ENCODE results near the gene SPINT3.
"Not testable (repeated sequence)": the region's sequence is repeated elsewhere in the genome, so short reads cannot be mapped to it uniquely, and the experiment has no call there.

Gene SPINT3

DNA sequence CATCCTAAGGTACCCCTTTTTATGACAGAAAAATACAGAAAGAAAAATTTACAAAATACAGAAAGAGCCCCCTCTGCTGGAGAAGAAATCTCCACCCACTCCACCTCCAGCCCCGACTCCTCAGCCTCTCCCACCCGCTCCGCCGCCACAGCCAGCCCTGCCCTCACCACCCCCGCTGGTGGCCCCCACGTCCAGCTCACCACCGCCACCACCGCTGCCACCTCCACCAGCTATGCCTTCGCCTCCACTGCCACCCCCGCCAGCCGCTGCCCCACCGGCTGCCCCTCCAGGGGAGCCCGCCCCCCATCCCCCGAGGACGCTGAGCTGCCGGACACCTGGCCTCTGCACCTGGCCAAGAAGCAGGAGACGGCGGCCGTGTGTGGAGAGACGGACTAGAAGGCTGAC lies 28.2 kb downstream of the SPINT3 start:
- TF ChIP-seq, protein P1, sequence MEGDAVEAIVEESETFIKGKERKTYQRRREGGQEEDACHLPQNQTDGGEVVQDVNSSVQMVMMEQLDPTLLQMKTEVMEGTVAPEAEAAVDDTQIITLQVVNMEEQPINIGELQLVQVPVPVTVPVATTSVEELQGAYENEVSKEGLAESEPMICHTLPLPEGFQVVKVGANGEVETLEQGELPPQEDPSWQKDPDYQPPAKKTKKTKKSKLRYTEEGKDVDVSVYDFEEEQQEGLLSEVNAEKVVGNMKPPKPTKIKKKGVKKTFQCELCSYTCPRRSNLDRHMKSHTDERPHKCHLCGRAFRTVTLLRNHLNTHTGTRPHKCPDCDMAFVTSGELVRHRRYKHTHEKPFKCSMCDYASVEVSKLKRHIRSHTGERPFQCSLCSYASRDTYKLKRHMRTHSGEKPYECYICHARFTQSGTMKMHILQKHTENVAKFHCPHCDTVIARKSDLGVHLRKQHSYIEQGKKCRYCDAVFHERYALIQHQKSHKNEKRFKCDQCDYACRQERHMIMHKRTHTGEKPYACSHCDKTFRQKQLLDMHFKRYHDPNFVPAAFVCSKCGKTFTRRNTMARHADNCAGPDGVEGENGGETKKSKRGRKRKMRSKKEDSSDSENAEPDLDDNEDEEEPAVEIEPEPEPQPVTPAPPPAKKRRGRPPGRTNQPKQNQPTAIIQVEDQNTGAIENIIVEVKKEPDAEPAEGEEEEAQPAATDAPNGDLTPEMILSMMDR (IDR thresholded peaks at IDR 0.05; ENCODE audit: insufficient read depth, missing control alignments) = no peak
- no peak for FAIRE-seq
- no peak for DNase-seq (ENCODE audit: insufficient read length, low spot score)

DNA sequence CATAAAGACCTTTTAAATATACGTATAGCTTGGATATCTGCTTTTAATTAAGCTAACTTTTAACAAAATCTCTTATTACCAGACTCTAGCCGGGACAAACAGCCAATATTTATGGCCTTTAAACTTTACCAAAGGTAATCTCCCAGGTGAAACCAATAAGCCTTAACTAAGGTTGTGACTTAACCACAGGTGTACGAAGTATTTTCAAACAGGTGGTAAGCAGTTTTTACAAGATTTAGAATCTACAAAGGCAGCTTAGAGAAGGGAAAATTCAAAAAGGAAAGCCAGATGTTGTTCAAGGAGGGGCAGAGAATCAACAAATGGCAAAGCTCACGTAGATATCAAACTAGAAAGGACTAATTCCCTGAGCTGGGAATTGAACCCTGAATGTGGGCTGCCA lies 30.0 kb downstream of the SPINT3 start:
- FAIRE-seq (no peak), DNase-seq (ENCODE audit: insufficient read length, low spot score) (no peak)
- TF ChIP-seq, protein P1 (IDR thresholded peaks at IDR 0.05; ENCODE audit: insufficient read depth, missing control alignments) = no peak

DNA sequence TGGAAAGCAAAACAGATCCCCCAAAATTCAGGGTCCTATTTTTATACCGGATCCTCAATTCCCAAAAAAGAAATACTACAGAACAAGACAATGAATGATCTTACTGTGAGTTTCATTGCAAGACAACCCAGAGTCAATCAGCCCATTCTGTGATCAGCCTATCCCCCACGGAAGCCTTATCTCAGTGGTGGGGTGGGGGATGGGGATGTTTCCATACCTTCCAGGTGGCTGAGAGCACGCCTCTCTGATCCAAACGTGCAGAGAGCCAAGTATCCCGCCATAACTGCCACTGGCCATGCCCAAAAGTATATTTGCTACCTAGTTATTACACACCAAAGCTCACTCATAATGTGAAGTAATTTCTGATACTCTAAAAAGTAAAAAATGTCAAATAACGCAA lies 30.7 kb downstream of the SPINT3 start:
- no peak for FAIRE-seq

DNA sequence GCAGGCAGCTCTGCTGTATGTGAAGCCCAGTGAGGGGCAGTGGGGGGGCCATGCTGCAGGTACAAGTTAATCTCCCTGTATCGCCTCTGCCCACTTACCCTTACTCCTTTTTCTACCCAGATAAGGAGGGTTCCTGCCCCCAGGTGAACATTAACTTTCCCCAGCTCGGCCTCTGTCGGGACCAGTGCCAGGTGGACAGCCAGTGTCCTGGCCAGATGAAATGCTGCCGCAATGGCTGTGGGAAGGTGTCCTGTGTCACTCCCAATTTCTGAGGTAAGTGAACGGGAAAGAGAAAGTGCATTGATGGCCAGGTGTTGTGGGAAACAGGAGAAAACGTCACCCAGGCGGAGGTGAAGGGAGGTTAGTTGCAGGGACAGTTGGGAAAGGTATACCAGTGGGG lies 35.6 kb downstream of the SPINT3 start:
- TF ChIP-seq, protein P1 (IDR thresholded peaks at IDR 0.05; ENCODE audit: insufficient read depth, missing control alignments) = no peak
- DNase-seq (ENCODE audit: insufficient read length, low spot score) (no peak), FAIRE-seq (no peak)

More for the DNA sequence above, 30.7 kb downstream of the SPINT3 start:
- TF ChIP-seq, protein P1 (IDR thresholded peaks at IDR 0.05; ENCODE audit: insufficient read depth, missing control alignments) = no peak
- no peak for DNase-seq (ENCODE audit: insufficient read length, low spot score)

DNA sequence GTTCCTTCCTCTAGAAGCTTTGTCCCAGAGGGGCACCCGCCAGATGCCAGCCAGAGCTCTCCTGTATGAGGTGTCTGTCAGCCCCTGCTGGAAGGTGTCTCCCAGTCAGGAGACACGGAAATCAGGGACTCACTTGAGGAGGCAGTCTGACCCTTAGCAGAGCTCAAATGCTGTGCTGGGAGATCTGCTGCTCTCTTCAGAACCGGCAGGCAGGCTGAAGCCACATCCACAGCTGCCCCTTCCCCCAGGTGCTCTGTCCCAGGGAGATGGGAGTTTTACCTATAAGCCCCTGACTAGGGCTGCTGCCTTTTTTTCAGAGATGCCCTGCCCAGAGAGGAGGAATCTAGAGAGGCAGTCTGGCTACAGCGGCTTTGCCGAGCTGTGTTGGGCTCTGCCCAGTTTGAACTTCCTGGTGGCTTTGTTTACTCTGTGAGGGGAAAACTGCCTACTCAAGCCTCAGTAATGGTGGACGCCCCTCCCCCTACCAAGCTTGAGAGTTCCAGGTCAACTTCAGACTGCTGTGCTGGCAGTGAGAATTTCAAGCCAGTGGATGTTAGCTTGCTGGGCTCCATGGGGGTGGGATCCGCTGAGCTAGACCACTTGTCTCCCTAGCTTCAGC lies 37.8 kb downstream of the SPINT3 start:
- not testable (repeated sequence) for DNase-seq (ENCODE audit: insufficient read length, low spot score); FAIRE-seq

DNA sequence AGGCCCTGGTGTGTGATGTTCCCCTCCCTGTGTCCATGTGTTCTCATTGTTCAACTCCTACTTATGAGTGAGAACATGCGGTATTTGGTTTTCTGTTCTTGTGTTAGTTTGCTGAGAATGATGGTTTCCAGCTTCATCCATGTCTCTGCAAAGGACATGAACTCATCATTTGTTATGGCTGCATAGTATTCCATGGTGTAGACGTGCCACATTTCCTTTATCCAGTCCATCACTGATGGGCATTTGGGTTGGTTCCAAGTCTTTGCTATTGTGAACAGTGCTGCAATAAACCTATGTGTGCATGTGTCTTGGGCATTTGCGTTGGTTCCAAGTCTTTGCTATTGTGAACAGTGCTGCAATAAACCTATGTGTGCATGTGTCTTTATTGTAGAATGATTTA lies 43.1 kb downstream of the SPINT3 start:
- DNase-seq (ENCODE audit: insufficient read length, low spot score); FAIRE-seq: not testable (repeated sequence)

DNA sequence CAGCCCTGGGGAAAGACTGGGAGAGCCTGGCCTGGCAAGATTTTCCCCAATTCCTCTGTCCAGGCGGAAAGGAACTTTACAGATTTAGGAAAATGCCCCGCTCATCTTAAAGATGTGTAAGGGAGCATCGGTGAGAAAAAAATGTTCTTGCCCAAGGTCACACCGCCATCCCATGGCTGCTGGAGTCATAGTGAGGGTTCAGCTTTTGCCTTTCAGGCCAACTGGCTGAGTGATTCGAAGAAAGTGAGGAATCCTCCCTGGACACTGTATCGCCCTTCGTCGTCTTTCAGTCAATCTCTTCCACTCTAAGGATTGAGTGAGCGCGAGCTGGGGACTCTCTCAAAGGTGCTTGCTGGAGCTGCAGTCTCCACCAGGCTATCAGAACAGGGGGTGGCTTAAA lies 44.5 kb downstream of the SPINT3 start:
- no peak for DNase-seq (ENCODE audit: insufficient read length, low spot score)
- FAIRE-seq = no peak

DNA sequence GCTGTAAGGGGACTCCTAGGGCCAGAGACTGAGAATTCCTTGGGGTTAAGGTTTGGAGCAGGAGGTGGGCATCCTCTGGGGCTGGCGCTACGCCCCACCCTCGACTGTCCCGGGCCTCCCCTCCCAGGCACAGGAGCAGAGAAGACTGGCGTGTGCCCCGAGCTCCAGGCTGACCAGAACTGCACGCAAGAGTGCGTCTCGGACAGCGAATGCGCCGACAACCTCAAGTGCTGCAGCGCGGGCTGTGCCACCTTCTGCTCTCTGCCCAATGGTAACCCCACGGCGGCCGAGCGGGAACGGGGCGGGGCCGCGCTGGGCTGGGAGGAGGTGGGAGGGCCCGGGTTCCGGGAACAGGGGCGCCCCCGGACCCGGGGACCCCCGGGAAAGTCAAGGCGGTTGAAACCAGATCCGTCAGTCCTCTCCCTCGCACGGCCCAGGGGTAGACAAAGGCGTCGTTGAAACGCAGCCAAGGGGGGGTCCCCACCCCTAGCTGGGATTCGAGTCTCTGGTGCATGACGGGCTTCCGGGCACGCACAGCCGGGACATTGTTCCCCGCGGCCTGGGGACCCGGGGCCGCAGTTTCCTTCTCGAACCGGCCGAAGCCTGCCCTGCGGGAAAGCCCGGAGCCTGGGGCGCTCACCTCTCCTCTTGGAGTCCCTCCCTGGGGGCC lies 45.0 kb downstream of the SPINT3 start:
- TF ChIP-seq, protein P1 (IDR thresholded peaks at IDR 0.05; ENCODE audit: insufficient read depth, missing control alignments) = no peak
- FAIRE-seq (no peak), DNase-seq (ENCODE audit: insufficient read length, low spot score) (no peak)

More for the DNA sequence above, 44.5 kb downstream of the SPINT3 start:
- TF ChIP-seq, protein P1 (IDR thresholded peaks at IDR 0.05; ENCODE audit: insufficient read depth, missing control alignments) = no peak

All from D721Med (cell line).